ENCODE results near the gene EFNA3.

The EFNA3 gene

GRCh38 chr1:155078469-155079209, at the start of gene EFNA3:
Gene EFNA3, plus strand, starts transcription at chr1:155078837. Its CDS starts 105 bp downstream, at chr1:155078942.
- DNase-seq: no peak

- DNase-seq: no peak
Measured at GRCh38 chr1:155029513-155030242, 49.0 kb upstream of the EFNA3 start.

GRCh38 chr1:155030243-155030795, 48.3 kb upstream of the EFNA3 start:
- no peak for DNase-seq

- DNase-seq: no peak
Measured at GRCh38 chr1:155030899-155031298, 47.7 kb upstream of the EFNA3 start.

GRCh38 chr1:155032886-155033285, 45.8 kb upstream of the EFNA3 start:
- DNase-seq: no peak

GRCh38 chr1:155033524-155033923, 45.1 kb upstream of the EFNA3 start, which contains the start of the genes DCST1 and DCST2:
Gene DCST1, plus strand, starts transcription at chr1:155033824. Its CDS starts 213 bp downstream, at chr1:155034037.
Gene DCST2, minus strand, starts transcription at chr1:155033781. Its CDS starts 80 bp downstream, at chr1:155033701.
- DNase-seq: no peak

- DNase-seq: no peak
Measured at GRCh38 chr1:155034318-155035208, 44.1 kb upstream of the EFNA3 start.

- no peak for DNase-seq
Measured at GRCh38 chr1:155035936-155036335, 42.7 kb upstream of the EFNA3 start.

GRCh38 chr1:155037043-155037442, 41.6 kb upstream of the EFNA3 start:
- DNase-seq: no peak

GRCh38 chr1:155037851-155038441, 40.7 kb upstream of the EFNA3 start:
- no peak for DNase-seq

GRCh38 chr1:155038602-155039307, 39.9 kb upstream of the EFNA3 start:
- DNase-seq: no peak

- DNase-seq: no peak
Measured at GRCh38 chr1:155039308-155039669, 39.3 kb upstream of the EFNA3 start.

- no peak for DNase-seq
Measured at GRCh38 chr1:155040358-155041093, 38.1 kb upstream of the EFNA3 start.

GRCh38 chr1:155042789-155043188, 35.8 kb upstream of the EFNA3 start:
- DNase-seq: no peak

- no peak for DNase-seq
Measured at GRCh38 chr1:155043301-155043702, 35.3 kb upstream of the EFNA3 start.

GRCh38 chr1:155043793-155044192, 34.8 kb upstream of the EFNA3 start:
- DNase-seq: no peak

- no peak for DNase-seq
Measured at GRCh38 chr1:155044365-155044764, 34.3 kb upstream of the EFNA3 start.

- no peak for DNase-seq
Measured at GRCh38 chr1:155044812-155045657, 33.6 kb upstream of the EFNA3 start.

- DNase-seq: no peak
Measured at GRCh38 chr1:155048449-155049334, 29.9 kb upstream of the EFNA3 start.

Measured in SIG-M5 (cell line).